Stimulated activated effector memory CD8-positive, alpha-beta T cell treated with anti-CD3 and anti-CD28 coated beads, Interleukin-12 subunit alpha, Interleukin-12 subunit beta, amount 100 ng/mL, for 72 hours (primary cell): ENCODE measurements around the gene SORCS1.

Source experiments
- ATAC-seq: fragments of 150-1000 bp; cut with Tn5 transposase; 2 replicates; pipeline ENCODE4 v1.10.0; 2021
- DNase-seq, 2 donors: peaks; one replicate each; pipeline ENCODE4 v3.0.0; 2021 to 2022; ENCODE audit warnings: low spot score in 2 of 2
- H3K27ac Mint-ChIP-seq: one replicate; pipeline ENCODE4 v1.8.0; 2022; ENCODE audit warnings: mild to moderate bottlenecking, mixed read lengths
- H3K36me3 Mint-ChIP-seq: one replicate; pipeline ENCODE4 v1.8.0; 2022; ENCODE audit warnings: mild to moderate bottlenecking, mixed read lengths
- H3K4me1 Mint-ChIP-seq: one replicate; pipeline ENCODE4 v1.8.0; 2022; ENCODE audit warnings: mixed read lengths
- H3K4me3 Mint-ChIP-seq: one replicate; pipeline ENCODE4 v1.8.0; 2022; ENCODE audit warnings: mild to moderate bottlenecking, mixed read lengths
- H3K9me3 Mint-ChIP-seq: one replicate; pipeline ENCODE4 v1.8.0; 2022; ENCODE audit warnings: mixed read lengths

SORCS1 gene

GRCh38 chr10:107002068-107002467, 162.4 kb downstream of the SORCS1 start:
- ATAC-seq, result no peak
- Mint-ChIP-seq H3K9me3 (peaks cover 10% of the 10 kb centered on the region), H3K36me3 (no peaks in the 10 kb centered on the region), H3K4me1 (no peaks in the 10 kb centered on the region), H3K4me3 (no peak overlapping the region), H3K27ac (no peak overlapping the region)
- no peak for DNase-seq

DNA sequence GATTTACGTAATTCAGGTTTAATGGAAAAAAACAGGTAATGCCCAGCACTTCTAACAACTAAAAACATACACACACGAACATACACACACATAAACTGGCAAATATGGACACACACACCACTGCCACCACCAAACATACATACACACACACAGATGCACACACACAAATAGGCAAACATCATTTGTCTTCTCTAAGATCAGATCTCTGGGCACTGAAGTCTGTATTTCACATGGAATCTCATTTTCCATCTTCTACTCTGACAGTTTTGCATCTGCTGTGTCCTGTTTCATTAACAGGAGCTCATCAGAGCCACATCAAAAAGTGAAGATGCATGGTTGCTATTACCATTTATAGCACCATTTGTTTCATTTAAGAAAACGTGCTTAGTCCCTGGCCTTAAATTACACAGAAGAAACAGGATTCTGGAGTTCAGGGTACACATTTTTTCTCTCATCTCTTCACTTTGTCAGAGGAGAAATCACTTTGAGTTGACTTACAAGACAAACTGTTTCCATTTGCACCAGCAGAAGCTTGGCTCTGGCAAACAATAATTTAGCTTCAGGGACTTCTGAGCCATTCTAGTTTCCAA, 165.3 kb downstream of the SORCS1 start:
- H3K4me1 Mint-ChIP-seq, result no peaks in the 10 kb centered on the region
- DNase-seq (no peak), ATAC-seq (no peak)
- H3K27ac Mint-ChIP-seq, result no peak overlapping the region
- H3K9me3 Mint-ChIP-seq, result peaks cover 14% of the 10 kb centered on the region
- H3K4me3 Mint-ChIP-seq, result no peak overlapping the region
- no peaks in the 10 kb centered on the region for H3K36me3 Mint-ChIP-seq

- Mint-ChIP-seq H3K36me3 (no peaks in the 10 kb centered on the region), H3K4me3 (no peak overlapping the region), H3K4me1 (no peaks in the 10 kb centered on the region), H3K27ac (no peak overlapping the region), H3K9me3 (peaks cover 12% of the 10 kb centered on the region)
- no peak for ATAC-seq
- DNase-seq, result no peak
These were observed 166.8 kb downstream of the SORCS1 start for GRCh38 chr10:106997721-106998120.

- Mint-ChIP-seq H3K4me1 (no peaks in the 10 kb centered on the region), H3K4me3 (no peak overlapping the region), H3K9me3 (peaks cover 13% of the 10 kb centered on the region), H3K36me3 (no peaks in the 10 kb centered on the region), H3K27ac (no peak overlapping the region)
- ATAC-seq, result no peak
- DNase-seq, result no peak
These were observed 168.0 kb downstream of the SORCS1 start for GRCh38 chr10:106996510-106996909.

DNA sequence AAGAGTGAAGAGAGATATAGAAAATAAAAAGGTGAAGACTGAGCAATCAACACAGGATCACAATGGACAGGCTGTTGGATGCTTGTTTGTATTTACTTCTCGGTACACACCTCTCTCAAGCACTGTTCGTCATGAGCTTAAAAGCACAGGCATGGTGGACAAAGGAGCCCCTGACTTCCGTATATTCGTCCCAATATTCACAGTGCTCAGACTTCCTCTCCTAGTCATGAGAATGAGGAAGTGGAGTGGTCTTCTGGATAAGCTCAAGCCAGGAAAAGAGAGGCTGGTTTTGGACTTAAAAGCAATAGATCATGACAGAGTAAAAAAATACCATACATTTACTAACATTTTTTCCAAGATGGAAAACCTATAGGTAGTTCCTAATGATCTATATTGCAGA, 172.5 kb downstream of the SORCS1 start:
- Mint-ChIP-seq H3K36me3 (no peaks in the 10 kb centered on the region), H3K4me3 (no peak overlapping the region), H3K9me3 (peaks cover 14% of the 10 kb centered on the region), H3K4me1 (no peaks in the 10 kb centered on the region), H3K27ac (no peak overlapping the region)
- DNase-seq (no peak), ATAC-seq (no peak)

- Mint-ChIP-seq H3K4me3 (no peak overlapping the region), H3K36me3 (no peaks in the 10 kb centered on the region), H3K4me1 (no peaks in the 10 kb centered on the region), H3K27ac (no peak overlapping the region), H3K9me3 (peaks cover 14% of the 10 kb centered on the region)
- DNase-seq (no peak), ATAC-seq (no peak)
These were observed 173.4 kb downstream of the SORCS1 start for GRCh38 chr10:106991091-106991490.

- Mint-ChIP-seq H3K27ac (no peak overlapping the region), H3K36me3 (no peaks in the 10 kb centered on the region), H3K4me1 (no peaks in the 10 kb centered on the region), H3K4me3 (no peak overlapping the region), H3K9me3 (peaks cover 9% of the 10 kb centered on the region)
- ATAC-seq, result no peak
- no peak for DNase-seq
These were observed 177.1 kb downstream of the SORCS1 start for GRCh38 chr10:106987362-106987761.

DNA sequence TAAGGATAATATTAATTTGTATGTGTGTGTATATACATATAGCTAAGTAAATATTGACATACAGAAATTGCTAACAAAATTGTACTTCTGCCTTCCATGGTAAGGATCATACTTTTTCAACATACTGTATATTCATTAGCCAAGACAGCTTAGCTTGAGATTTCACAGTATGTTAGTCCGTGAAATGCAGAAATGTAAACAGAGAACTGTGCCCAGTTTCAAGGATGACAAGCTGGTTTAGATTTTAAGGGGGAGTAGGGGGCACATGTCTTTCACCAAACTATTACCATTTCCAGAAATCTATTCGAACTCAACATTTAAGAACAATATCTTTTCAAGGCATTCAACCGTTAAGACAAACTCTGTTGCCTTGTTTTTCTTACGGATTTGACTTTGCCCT, 182.2 kb downstream of the SORCS1 start:
- H3K27ac Mint-ChIP-seq, result no peak overlapping the region
- no peak overlapping the region for H3K4me3 Mint-ChIP-seq
- no peak for DNase-seq
- ATAC-seq, result no peak
- no peaks in the 10 kb centered on the region for H3K36me3 Mint-ChIP-seq
- peaks cover under 1% of the 10 kb centered on the region for H3K9me3 Mint-ChIP-seq
- no peaks in the 10 kb centered on the region for H3K4me1 Mint-ChIP-seq

DNA sequence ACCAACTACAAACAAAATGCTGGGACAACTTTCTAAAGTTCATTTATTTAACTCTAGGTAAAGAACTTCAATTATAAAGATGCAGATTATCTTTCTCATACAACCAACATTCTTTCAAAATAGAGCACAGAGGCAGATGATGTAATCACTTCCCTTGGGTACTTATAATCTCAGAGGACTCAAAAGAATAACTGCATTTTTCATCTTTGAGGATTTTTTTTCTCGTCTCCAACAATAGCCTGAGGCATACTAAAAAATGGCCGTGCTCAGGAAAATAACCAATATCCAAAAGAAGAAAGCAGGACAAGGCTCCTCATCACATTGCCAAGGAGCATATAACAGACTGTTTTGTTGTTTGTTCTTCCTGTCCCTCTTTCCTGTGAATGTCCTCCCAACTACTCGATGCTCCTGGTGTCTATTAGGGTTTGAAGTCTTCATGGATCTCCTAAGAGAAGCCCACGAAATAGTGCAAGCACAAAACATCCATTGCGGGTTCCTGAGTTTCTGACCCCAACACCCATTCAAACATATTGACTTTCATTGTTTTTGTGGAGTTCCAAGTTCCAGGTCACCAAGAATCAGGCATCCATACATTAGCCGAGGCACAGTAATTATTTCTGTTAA, 182.9 kb downstream of the SORCS1 start:
- peaks cover 2% of the 10 kb centered on the region for H3K9me3 Mint-ChIP-seq
- DNase-seq, result no peak
- no peak overlapping the region for H3K4me3 Mint-ChIP-seq
- H3K36me3 Mint-ChIP-seq, result no peaks in the 10 kb centered on the region
- H3K4me1 Mint-ChIP-seq, result no peaks in the 10 kb centered on the region
- no peak for ATAC-seq
- no peak overlapping the region for H3K27ac Mint-ChIP-seq

DNA sequence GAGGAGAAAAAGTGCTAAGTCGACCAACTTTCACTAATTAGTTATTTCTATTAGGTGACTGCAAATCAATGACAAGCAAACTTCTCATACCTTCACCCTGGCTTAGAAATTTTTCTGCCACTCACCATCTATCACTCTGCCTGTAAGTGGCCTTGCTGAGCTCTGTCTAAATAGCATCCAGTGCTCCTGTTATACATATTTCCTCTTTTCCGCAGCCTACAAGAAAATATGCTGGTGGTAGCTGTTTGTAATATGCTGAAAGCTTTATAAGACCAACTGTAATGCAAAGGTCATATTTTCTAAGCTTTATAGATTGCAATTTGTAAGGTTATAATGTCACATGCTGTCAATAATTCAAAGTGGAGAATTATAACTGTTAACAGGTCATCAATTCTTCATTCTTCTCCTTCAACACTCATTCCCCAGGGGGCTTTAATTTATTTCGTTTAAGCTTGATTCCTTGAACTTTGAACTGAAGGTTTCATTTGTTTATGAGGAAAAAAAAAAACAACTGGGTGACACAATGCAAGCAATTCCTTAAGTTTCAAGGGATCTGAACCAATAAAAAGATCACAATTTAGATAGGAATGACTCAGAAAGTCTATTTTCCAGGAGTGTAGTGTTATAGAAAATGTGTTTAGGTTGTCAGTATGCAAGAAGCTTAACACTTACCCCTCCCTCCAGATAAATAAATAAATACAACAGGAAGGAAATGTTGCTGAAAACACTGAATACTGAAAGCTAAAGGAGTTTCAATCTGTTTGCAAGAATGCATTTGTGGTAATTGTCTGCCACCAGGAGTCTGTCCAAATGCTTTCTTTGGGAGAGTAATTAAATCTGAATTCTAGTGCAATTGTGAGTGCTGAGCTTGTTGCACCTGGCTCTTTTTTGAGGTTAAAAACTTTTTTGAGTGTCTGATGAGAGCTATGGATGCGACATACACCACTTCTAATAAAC, 183.7 kb downstream of the SORCS1 start:
- H3K36me3 Mint-ChIP-seq, result no peaks in the 10 kb centered on the region
- no peak overlapping the region for H3K4me3 Mint-ChIP-seq
- H3K4me1 Mint-ChIP-seq, result no peaks in the 10 kb centered on the region
- H3K27ac Mint-ChIP-seq, result no peak overlapping the region
- ATAC-seq, result no peak
- DNase-seq, result no peak
- peaks cover 4% of the 10 kb centered on the region for H3K9me3 Mint-ChIP-seq

DNA sequence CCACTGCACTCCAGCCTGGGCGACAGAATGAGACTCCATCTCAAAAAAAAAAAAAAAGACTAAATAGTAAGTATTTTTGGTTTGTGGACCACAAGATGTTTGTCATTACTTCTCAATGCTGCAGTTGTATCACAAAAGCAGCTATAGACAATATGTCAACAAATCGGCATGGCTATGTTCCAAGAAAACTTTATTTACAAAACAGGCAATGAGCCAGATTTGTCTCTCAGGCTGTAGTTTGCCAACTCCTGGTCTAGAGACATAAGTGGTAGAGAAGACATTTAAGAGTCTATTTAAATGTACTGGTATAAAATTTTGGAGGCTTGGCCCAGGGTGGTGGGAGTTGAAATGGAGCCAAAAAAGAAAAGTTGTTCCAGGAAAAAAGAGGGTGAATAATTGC, 185.8 kb downstream of the SORCS1 start:
- no peaks in the 10 kb centered on the region for H3K36me3 Mint-ChIP-seq
- H3K27ac Mint-ChIP-seq, result no peak overlapping the region
- ATAC-seq, result no peak
- H3K9me3 Mint-ChIP-seq, result peaks cover 7% of the 10 kb centered on the region
- no peak overlapping the region for H3K4me3 Mint-ChIP-seq
- H3K4me1 Mint-ChIP-seq, result no peaks in the 10 kb centered on the region
- DNase-seq, result no peak

GRCh38 chr10:106973716-106974115, 190.8 kb downstream of the SORCS1 start:
- no peaks in the 10 kb centered on the region for H3K36me3 Mint-ChIP-seq
- H3K27ac Mint-ChIP-seq, result no peak overlapping the region
- no peak overlapping the region for H3K4me3 Mint-ChIP-seq
- H3K9me3 Mint-ChIP-seq, result peaks cover 13% of the 10 kb centered on the region
- DNase-seq (no peak), ATAC-seq (no peak)
- no peaks in the 10 kb centered on the region for H3K4me1 Mint-ChIP-seq

- no peaks in the 10 kb centered on the region for H3K36me3 Mint-ChIP-seq
These were observed 191.2 kb downstream of the SORCS1 start for GRCh38 chr10:106973288-106973687.

DNA sequence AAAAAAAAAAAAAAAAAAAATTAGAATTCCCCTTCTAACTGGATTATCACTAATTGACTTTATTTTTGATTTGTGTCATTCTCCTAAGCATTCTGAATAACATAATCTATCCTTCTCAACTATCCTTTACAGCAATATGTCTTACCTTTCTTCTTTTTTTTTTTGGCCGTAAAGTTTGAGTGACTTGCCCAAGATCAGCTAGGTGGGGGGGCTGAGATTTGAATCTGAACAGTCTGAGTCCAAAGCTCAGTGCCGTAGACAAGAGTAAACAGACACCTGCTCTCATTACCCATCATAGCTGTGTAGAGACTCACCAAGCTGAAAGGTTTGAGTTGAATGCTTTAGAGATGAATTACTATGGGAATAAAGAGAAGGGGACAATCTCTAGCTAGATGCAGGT, 192.1 kb downstream of the SORCS1 start:
- ATAC-seq (no peak), DNase-seq (no peak)
- H3K27ac Mint-ChIP-seq, result no peak overlapping the region
- peaks cover 13% of the 10 kb centered on the region for H3K9me3 Mint-ChIP-seq
- H3K4me3 Mint-ChIP-seq, result no peak overlapping the region
- no peaks in the 10 kb centered on the region for H3K36me3 Mint-ChIP-seq
- no peaks in the 10 kb centered on the region for H3K4me1 Mint-ChIP-seq

More at GRCh38 chr10:106973288-106973687, 191.2 kb downstream of the SORCS1 start:
- no peak for DNase-seq
- Mint-ChIP-seq H3K27ac (no peak overlapping the region), H3K4me3 (no peak overlapping the region), H3K9me3 (peaks cover 13% of the 10 kb centered on the region), H3K4me1 (no peaks in the 10 kb centered on the region)
- ATAC-seq, result no peak

- Mint-ChIP-seq H3K4me3 (no peak overlapping the region), H3K36me3 (no peaks in the 10 kb centered on the region), H3K27ac (no peak overlapping the region), H3K4me1 (no peaks in the 10 kb centered on the region), H3K9me3 (peaks cover 9% of the 10 kb centered on the region)
- DNase-seq, result no peak
- ATAC-seq, result no peak
These were observed 193.1 kb downstream of the SORCS1 start for GRCh38 chr10:106971411-106971831.

DNA sequence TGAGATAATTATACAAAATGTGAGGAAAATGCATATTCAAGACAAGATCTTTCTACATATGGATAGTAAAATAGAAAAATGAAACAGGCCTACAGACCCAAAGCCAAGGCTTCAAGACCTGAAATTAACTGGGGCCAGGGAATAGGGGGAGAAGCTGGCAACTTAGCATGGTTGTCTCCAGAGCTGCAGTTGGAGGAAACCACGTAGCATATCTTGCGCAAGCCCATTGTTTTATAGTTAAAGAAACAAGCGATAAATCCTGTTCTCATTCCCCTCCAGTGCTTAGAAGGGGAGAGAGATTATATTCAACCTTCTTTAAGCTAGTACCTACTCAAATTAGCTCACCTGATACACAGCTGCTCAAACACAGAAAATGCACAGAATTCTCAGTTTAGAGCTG, 197.1 kb downstream of the SORCS1 start:
- Mint-ChIP-seq H3K27ac (no peak overlapping the region), H3K4me1 (no peaks in the 10 kb centered on the region), H3K4me3 (no peak overlapping the region), H3K36me3 (no peaks in the 10 kb centered on the region), H3K9me3 (peaks cover 12% of the 10 kb centered on the region)
- DNase-seq, result no peak
- ATAC-seq, result no peak
